Right atrium auricular region (tissue), 2 donors: ENCODE results near the gene HDAC7. TPM values are rescaled to one million over a fixed set of nuclear protein-coding genes. Genes with fewer than 3 reads are reported as not detected.

Experiments used
- DNase-seq: peaks from one replicate; pipeline ENCODE4 v3.0.0-alpha.2; 2019; ENCODE audit warnings: low spot score
- H3K27ac ChIP-seq, 2 donors: fragments of 200-600 bp; sonication (generic); 1 replicate in 1 of 2; 2 replicates in 1 of 2; pipeline ENCODE4 v1.5.1; 2016 to 2019
- H3K27me3 ChIP-seq, 2 donors: fragments of 200-600 bp; sonication (generic); one replicate each; pipeline versions ENCODE4 v1.5.1 to v1.6.0; 2017 to 2019
- H3K36me3 ChIP-seq: fragments of 200-600 bp; sonication (generic); one replicate; pipeline ENCODE4 v1.5.1; 2016
- H3K4me1 ChIP-seq, 2 donors: fragments of 200-600 bp; sonication (generic); one replicate each; pipeline versions ENCODE4 v1.5.1 to v1.6.0; 2017 to 2019
- H3K4me3 ChIP-seq, 2 donors: fragments of 200-600 bp; sonication (generic); 1 replicate in 1 of 2; 2 replicates in 1 of 2; pipeline ENCODE4 v1.5.1; 2017 to 2019; ENCODE audit warnings: mild to moderate bottlenecking in 1 of 2, moderate library complexity in 1 of 2
- H3K9me3 ChIP-seq, 2 donors: fragments of 200-600 bp; sonication (generic); one replicate each; pipeline ENCODE4 v1.5.1; 2019
- CTCF ChIP-seq, 2 donors: fragments of 200-600 bp; sonication (generic); IDR thresholded peaks; one replicate each; pipeline ENCODE4 v1.5.1; 2019; ENCODE audit warnings: antibody characterized with exemption in 2 of 2
- total RNA-seq, 2 donors: library from RNA; depleted of rRNA; stranded (reverse); fragments of >200 nt; gene quantifications; one replicate each; pipeline ENCODE4 v1.1.0, GENCODE V29; 2016

The HDAC7 gene
- 10 to 100 TPM; 33.4 to 60.2 TPM for total RNA-seq

- no peak for TF ChIP-seq CTCF (IDR thresholded peaks at IDR 0.05)
- Histone ChIP-seq H3K27me3 (no peaks in the 10 kb centered on the region), H3K27ac (peak within 1 kb of the TSS; percentile 95 to 99), H3K4me3 (peak within 1 kb of the TSS; percentile 77 to 96), H3K9me3 (no peaks in the 10 kb centered on the region), H3K4me1 (peaks cover 0 to 90% of the 10 kb centered on the region in 2 donors), H3K36me3 (no peaks in the 10 kb centered on the region)
- DNase-seq, result peak; percentile 92
Measured at GRCh38 chr12:47819896-47820630, at the start of gene HDAC7. TSS of gene HDAC7 (minus strand) at chr12:47819903. CDS start at chr12:47819785, 118 bp downstream.

GRCh38 chr12:47868552-47869031, 48.9 kb upstream of the HDAC7 start:
- no peak overlapping the region for H3K4me3 ChIP-seq
- H3K36me3 ChIP-seq, result no peaks in the 10 kb centered on the region
- H3K27me3 ChIP-seq, result no peaks in the 10 kb centered on the region
- H3K27ac ChIP-seq, result no peak overlapping the region
- no peaks in the 10 kb centered on the region for H3K9me3 ChIP-seq
- peaks cover 0 to 20% of the 10 kb centered on the region in 2 donors for H3K4me1 ChIP-seq
- DNase-seq, result no peak
- TF ChIP-seq CTCF (IDR thresholded peaks at IDR 0.05), result no peak

- Histone ChIP-seq H3K27ac (no peak overlapping the region), H3K9me3 (no peaks in the 10 kb centered on the region), H3K36me3 (no peaks in the 10 kb centered on the region), H3K4me3 (no peak overlapping the region), H3K4me1 (peaks cover 0 to 20% of the 10 kb centered on the region in 2 donors), H3K27me3 (no peaks in the 10 kb centered on the region)
- TF ChIP-seq CTCF (IDR thresholded peaks at IDR 0.05), result no peak
- DNase-seq, result no peak
Measured at GRCh38 chr12:47868041-47868440, 48.3 kb upstream of the HDAC7 start.

- Histone ChIP-seq H3K4me3 (no peak overlapping the region), H3K27ac (no peak overlapping the region), H3K4me1 (peaks cover 0 to 20% of the 10 kb centered on the region in 2 donors), H3K9me3 (no peaks in the 10 kb centered on the region), H3K36me3 (no peaks in the 10 kb centered on the region), H3K27me3 (no peaks in the 10 kb centered on the region)
- no peak for TF ChIP-seq CTCF (IDR thresholded peaks at IDR 0.05)
- peak; percentile 74 for DNase-seq
Measured at GRCh38 chr12:47867495-47867941, 47.8 kb upstream of the HDAC7 start.

GRCh38 chr12:47864646-47865235, 45.0 kb upstream of the HDAC7 start:
- no peak overlapping the region for H3K4me3 ChIP-seq
- no peaks in the 10 kb centered on the region for H3K27me3 ChIP-seq
- no peaks in the 10 kb centered on the region for H3K9me3 ChIP-seq
- no peaks in the 10 kb centered on the region for H3K36me3 ChIP-seq
- no peak for TF ChIP-seq CTCF (IDR thresholded peaks at IDR 0.05)
- no peak for DNase-seq
- no peak overlapping the region for H3K27ac ChIP-seq
- H3K4me1 ChIP-seq, result peaks cover 0 to 8% of the 10 kb centered on the region in 2 donors
